NCI-H774 (cell line): ENCODE results near the gene USP31.
"Not testable (repeated sequence)": the region's sequence is repeated elsewhere in the genome, so short reads cannot be mapped to it uniquely, and the experiment has no call there.

ENCODE experiments used
- DNase-seq: peaks from one replicate; lab custom pipeline; 2025; lab: John Stamatoyannopoulos, UW

USP31 gene

DNA sequence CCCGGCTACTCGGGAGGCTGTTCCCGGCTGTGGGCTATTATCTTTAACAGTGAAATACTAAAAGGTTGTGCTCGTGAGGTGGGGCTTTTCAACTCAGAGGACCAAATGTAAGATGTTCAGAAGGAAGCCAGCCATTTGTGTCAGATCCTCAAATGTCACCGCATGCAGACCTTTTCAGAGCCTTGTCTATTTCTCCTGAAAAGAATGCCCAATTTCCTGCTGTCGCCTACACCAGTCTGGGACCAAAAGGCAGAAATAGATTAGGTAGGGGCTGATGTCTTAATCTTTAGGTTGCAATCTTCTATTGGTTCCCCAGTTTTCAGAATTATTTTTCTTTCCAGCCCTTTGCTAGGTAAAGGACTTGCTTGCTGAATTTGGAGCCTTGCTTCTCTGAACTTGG lies 8.9 kb upstream of the USP31 start:
- DNase-seq, result no peak

DNA sequence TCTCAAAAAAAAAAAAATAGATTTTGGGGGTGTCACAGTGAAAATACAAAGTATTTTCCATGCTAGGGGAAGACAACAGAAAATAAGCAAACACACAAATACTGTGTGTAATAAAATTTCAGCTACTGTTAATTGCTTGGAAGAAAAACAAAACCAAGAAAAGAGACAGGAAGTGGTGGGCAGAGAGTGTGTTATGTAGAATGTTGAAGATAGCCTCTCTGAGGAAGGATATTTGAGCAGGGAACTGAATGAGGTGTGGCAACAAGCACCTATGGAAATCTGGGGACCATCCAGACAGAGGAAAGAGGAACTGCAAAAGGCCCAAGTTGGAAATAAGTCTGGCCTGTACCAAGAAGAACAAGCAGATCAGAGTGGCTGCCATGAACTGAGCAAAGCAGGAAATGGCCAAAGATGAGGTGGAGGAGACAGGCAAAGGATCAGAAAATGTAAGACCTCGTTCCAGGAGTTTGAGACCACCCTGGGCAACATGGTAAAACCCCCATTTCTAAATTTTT lies 7.8 kb upstream of the USP31 start:
- no peak for DNase-seq

DNA sequence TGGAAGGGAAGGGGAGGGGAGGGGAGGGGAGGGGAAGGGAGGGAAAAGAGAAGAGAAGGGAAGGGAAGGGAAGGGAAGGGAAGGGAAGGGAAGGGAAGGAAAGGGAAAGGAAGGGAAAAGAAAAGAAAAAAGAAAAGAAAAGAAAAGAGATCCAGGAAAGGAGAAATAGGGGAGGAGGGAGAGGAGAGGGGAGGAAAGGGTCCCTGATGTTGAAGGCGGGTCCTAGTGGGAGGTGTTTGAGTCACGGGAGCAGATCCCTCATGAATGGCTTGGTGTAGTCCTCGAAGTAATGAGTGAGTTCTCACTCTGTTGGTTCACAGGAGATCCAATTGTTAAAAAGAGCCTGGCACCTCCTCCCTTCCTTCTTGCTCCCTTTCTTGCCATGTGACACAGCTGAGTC lies 6.9 kb upstream of the USP31 start:
- no peak for DNase-seq

DNA sequence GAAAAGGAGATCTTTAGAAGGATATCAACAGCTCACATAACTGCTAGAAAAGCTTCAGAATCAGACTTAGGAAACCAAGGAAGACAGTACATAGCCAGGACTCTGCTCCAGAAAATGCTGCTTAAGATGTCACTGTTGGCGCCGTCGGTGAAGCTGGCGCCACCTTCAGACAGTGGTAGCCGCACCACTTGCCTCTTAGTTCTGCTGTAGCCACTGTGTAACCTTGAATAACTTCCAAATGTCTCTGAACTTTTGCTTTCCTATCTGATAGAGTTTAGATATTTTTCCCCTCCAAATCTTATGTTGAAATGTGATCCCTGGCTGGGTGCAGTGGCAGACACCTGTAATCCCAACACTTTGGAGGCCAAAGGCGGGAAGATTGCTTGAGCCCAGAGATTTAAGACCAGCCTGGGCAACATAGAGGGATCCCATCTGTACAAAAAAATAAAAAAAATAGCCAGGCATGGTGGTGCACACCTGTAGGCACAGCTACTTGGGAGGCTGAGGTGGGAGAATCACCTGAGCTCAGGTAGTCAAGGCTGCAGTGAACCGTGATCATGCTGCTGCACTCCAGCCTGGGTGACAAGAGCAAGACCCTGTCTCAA lies 6.3 kb upstream of the USP31 start:
- DNase-seq, result no peak

DNA sequence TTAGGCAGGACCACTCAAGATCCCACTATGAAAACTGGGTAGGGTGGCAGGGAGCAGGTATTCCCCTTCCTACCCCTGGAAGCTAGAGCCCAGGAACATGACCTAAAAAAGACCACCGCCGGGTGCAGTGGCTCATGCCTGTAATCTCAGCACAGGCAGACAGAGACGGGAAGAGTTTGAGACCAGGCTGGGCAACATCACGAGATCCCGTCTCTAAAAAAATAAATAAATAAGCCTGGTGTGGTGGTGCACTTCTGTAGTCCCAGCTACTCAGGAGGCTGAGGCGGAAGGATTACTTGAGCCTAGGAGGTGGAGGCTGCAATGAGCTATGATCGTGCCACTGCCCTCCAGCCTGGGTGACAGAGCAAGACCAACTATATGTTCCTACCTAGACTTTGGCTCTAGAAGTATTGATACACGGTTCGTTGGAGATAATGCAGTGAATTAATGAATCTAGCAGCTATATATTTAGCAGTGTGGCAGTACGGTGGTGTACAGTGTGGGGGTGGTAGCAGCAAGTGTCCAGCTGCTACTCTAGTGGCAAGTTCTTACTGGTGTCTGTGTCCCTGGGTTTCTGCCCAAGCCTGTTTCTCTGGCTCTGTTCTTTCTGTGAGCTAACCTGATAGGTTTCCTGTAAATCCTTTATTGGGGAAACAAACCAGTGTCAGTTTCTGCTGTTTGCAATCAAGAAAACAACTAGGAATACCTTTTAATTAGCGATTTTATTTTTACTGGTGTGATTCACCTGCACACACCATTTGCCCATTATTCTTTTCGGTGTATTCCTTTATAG lies 3.3 kb upstream of the USP31 start:
- no peak for DNase-seq

DNA sequence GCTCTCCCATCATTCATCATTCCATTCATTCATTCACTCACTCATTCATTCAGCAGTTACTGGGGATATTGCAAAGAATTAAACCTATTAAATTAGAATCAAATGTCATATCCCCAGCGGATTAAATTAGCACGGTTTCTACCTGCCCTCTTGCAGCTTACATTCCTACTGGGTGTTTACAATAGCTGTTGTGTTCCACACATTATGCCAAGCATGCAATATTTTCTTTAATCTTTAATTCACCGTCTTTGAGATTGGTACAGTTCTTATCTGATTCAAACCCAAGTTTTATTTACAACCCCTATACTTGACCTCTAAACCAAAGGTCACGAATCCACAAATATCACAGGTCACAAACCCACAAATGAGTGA lies 727 bp upstream of the USP31 start:
- no peak for DNase-seq

DNA sequence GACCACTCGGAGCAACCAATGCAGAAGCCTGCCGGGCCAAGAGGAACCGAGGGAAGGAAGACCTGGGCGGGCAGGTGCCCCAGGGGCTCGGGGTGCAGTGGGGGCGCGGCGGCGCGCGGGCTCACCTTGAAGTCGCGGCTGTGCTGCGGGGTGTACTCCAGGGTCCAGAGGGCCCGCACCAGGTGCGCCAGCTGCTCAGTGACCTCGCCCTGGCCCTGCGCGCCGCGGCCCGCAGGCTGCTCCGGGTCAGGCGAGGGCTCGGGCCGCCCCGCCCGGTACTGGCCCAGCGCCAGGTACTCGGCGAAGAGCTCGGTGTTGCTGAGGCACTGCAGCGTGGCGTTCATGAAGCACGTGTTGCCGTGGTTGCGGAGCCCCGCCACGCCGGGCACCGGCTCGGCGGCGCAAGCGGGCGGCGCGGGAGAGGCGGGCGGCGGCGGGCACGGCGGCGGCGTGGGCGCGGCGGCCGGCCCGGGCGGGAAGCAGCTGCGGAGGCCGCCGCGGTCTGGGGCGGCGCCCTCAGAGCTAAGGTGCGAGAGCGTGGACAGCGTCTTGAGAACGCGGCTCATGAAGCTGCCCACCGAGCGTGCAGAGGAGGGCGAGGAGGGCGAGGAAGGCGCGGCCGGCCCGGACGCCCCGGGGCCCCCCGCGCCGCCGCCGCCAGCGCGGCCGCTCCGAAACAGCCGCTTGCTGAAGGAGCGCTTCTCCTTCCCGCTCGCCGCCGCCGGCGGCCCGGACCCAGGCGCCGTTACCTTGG lies 562 bp downstream of the USP31 start:
- peak; percentile 38 for DNase-seq

DNA sequence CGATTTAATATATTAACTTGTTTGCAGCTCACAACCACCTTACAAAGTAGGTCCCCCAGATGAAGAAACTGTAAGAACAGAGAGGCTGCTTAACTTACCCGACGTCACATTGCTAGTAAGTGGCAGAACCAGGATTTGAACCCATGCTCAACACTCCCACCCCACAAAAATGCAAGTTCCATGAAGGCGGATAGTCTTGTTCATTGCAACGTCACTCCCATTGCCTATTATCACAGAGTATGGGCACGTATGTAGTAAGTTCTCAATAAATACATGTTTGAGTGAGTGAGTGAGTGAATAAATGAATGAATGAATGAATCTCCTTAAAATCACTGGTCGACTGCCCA lies 1.1 kb downstream of the USP31 start:
- DNase-seq, result no peak

DNA sequence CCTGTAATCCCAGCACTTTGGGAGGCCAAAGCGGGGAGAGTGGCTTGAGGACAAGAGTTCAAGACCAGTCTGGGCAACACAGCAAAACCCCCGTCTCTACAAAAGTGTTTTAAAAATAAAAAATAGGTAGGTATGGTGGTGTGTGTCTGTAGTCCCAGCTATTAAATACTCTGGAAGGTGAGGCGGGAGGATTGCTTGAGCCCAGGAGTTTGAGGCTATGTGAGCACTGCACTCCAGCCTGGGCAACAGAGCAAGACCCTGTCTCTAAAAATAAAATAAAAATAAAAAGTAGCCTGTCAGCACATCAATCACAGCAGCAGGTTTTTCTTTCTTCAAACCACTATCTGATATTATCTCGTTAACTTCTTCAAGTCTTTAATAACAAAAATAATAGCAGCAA lies 1.6 kb downstream of the USP31 start:
- DNase-seq, result no peak

DNA sequence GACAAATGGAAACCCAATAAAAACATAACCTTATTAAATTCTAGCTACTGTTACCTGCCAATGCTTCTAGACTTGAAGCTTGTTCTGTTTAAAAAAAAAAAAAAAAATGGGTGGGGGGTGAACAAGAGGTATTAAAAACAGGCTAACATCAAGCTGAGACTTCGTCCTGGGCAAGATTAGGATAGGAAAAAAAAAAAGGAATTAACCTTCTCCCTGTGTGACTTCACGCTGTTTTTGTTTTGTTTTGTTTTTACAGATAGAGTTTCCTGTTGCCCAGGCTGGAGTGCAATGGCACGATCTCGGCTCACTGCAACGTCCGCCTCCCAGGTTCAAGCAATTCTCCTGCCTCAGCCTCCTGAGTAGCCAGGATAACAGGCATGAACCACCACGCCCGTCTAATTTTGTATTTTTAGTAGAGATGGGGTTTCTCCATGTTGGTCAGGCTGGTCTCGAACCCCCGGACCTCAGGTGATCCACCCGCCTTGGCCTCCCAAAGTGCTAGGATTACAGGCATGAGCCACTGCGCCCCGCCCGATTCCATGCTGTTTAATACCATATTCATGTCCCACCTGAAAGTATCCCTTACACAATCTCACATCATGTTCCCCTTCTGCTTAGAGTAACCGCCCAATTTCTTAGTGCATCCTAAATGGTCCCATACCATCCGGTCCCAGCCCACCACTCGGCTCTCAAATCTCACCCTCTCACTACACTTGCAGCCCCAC lies 2.2 kb downstream of the USP31 start:
- no peak for DNase-seq

DNA sequence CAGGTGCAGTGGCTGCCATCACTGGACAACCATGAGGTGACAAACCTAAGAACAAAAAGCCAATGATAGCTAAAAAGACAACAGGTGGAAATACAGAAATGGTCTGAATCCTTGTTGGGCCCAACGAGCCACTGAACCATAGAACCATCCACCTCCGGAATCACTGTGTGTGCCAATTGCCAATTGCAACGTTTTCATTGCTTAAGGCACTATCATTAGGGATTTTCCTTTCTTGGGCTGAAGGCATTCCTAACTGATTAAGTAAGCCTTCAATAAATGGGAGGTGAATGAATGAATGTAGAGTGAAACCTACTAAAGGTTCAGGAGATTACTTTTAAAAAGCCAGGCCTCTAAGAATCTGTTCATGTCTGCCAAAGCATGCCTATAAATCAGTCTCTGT lies 3.6 kb downstream of the USP31 start:
- no peak for DNase-seq

DNA sequence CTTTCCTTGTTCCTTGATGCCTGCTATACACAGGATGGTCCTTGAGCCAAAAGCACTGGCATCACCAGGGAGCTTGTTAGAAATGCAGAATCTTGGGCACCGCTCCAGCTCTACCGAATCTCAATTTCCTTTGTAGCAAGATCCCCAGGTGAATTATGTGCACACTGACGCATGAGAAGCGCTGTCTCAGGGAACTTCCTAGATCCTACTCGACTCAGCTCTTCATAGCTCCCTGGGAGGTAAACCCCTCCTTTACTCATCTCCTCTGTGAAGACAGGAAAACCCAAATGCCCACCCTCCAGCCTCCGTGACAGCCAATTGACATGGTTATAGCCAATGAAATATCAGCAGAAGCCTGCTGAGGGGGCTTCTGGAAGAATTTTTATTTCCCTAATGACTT lies 4.1 kb downstream of the USP31 start:
- no peak for DNase-seq

DNA sequence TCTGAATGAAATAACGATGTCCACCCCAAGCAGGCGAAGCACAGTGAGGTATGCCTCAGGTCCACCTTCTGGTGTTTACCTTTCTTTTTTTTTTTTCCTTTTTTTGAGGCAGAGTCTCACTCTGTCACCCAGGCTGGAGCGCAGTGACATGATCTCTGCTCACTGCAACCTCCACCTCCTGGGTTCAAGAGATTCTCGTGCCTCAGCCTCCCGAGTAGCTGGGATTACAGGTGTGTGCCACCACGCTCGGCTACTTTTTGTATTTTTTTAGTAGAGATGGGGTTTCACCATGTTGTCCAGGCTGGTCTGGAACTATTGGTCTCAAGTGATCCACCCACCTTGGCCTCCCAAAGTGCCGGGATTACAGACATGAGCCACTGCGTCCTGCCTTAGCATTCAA lies 4.9 kb downstream of the USP31 start:
- not testable (repeated sequence) for DNase-seq

DNA sequence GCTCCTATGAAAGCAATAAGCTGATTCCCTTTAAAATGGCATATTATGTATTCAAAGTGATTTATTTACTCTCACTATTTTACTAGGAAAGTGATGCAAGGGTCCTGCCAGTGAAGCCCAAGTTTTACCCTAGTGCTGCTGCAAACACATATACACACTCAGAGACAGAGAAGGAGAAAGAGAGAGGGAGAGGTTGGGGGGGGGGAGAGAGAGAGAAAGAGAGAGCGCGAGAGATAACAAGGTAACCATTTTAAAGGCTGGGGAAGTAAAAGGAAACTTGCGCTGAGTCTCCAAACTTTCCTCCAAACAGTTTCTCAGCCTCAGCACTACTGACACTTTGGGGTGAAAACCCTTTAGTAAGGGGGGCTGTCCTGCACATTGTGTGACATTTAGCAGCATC lies 5.9 kb downstream of the USP31 start:
- no peak for DNase-seq

DNA sequence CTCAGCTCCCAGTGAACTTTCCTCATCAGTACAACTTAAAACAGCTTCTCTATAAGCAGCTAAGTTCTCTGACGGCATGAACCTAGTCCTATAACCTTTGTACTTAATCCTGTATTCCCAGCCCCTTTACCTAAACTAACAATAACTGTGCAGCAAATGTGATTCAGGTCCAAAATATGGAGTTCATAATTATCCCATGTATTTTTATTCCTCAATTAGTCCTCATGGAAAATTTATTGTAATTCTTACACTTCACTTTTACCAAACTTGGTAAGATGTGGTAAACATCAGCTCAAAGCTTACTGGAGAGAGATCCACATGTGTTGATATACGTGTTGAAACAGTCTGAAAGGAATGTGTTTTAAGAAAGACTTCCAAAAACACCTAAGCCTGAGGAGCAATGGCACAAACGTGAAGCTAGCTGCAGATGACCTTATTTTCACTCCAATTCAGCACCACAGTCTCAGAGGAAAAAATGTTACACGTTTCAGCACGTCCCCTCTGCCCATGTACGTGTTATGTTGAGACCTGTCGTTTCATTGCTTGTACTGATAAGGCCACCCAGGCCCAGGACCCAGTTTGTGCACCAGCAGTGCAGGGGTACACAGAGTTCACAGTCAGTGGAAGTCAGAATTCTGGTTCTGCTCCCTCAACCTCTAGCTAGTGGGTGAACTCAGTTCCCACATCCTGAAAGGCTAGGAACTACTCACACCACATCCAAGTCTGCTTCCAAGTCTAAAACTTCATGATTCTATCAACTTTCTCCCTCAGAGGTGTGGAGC lies 7.1 kb downstream of the USP31 start:
- DNase-seq, result no peak

DNA sequence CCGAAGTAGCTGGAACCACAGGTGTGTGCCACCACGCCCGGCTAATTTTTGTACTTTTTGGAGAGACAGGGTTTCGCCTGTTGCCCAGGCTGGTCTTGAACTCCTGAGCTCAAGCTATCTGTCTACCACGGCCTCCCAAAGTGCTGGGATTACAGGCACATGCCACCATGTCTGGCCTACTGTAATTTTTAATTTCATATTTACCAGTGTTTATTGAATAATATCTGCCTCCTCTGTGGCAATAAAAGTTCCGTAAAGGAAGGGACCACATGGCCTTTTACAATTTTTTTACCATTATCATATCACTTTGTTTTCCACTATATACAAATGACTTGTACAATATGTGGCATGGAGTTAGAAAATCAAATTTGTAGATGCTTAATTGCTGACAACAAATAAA lies 7.8 kb downstream of the USP31 start:
- no peak for DNase-seq

DNA sequence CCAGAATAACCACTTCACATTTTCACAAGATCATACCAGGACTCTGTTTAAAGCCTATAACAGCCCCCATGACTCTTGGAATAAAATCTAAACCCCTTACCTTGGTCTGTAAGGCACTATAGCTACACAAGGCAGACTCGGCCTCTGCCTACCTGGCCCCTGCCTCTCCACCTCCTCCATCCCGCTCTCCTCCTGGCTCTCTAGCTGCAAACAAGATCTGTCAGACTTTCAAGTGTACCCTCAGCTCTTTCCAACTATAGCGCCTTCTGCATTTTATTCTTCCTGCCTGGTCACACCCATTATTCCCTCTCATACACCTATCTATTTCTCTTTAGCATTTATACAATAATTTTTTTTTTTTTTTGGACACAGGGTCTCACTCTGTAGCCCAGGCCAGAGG lies 8.2 kb downstream of the USP31 start:
- DNase-seq, result no peak

DNA sequence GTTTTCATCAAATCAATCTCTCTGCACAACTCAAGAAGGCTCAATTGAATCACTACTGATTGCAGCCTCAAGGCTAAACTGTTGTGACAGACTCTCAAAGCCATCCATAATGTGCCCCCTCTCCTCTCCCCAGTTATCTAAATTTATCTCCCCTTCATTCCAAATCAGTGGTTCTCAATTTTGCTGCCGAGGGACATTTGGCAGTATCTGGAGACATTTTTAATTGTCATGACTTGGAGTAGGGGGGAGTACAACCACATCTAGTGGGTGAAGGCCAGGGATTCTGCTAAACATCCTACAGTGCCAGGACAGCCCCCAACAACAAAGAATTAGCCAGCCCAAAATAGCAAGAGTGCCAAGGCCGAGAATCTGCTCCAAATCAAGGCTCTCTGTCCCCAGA lies 9.1 kb downstream of the USP31 start:
- DNase-seq, result no peak

DNA sequence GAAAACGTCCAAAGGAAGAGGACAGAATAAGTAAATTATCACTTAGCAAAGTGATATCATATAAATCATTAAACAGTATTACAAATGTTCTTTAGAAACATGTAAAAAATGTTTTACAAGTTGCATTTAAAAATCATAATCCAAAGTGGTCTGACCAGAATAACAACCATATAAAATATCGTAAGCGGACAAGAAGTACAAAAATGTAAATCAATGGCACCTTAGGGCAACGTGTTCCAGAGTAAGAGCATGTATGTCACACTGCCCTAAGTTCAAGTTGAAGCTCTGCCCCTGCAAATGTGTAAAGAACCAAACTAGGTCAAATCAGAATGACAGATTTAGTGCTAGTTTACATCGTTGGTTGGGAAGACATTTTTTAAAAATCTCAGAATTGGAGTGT lies 11.4 kb downstream of the USP31 start:
- no peak for DNase-seq

DNA sequence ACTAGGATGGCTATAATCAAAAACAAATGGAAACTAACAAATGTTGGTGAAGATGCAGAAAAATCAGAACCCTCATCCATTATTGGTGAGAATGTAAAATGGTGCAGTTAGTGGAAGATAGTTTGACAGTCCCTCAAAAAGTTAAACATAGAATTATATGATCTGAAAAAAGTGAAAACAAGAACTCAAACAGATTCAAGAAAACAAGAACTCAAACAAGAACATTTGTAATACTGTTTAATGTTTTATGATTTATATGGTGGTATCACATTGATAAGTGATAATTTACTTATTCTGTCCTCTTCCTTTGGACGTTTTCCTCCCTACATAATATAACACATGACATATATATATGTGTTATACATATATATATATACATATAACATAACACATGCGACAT lies 12.0 kb downstream of the USP31 start:
- no peak for DNase-seq

DNA sequence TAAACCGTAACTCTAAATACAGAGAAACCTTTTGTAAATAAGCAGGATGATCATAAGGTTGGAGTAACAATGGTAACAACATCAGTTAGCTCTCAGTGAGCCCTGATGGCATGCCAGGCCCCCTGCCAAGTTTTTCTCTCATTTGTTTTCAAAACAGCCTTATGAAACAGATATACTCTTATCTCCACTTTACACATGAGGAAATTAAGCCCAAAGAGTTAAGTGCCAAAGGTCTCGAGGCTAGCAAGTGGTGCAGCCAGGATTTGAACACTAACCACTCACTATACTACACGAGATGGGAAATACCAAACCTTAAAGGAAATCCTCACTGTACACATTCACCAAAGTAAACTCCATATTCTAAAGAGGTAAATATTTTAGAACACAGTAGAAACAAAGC lies 15.0 kb downstream of the USP31 start:
- DNase-seq, result no peak
